Measurements from ENCODE around the gene RMND1. TPM values are rescaled to one million over a fixed set of nuclear protein-coding genes. Genes with fewer than 3 reads are reported as not detected.

The RMND1 gene
- total RNA-seq, 3 donors from 2014 or later (not counting 1 experiment from before 2014, with no cell fraction given) = 10.6 to 14.7 (median 11.3) TPM

GRCh38 chr6:151400473-151400872 is 51.5 kb downstream of the RMND1 start:
- Histone ChIP-seq H3K27me3 (ENCODE audit: control insufficient read depth, insufficient read depth, low read length) (no peaks in the 10 kb centered on the region), H3K27ac (ENCODE audit: low read length) (no peak overlapping the region), H3K9me3 (ENCODE audit: control insufficient read depth, insufficient read depth, low read length) (no peaks in the 10 kb centered on the region), H3K4me3 (ENCODE audit: low read length) (no peak overlapping the region), H3K36me3 (ENCODE audit: control insufficient read depth, insufficient read depth, low read length) (peaks cover 24% of the 10 kb centered on the region), H3K4me1 (ENCODE audit: control insufficient read depth, insufficient read depth, low read length) (peaks cover 20% of the 10 kb centered on the region)
- Mint-ChIP-seq H3K27me3 (ENCODE audit: low read depth in 2 of 2) (no peaks in the 10 kb centered on the region), H3K4me1 (peaks cover 39 to 54% of the 10 kb centered on the region in 2 donors), H3K36me3 (no peaks in the 10 kb centered on the region), H3K9me3 (no peaks in the 10 kb centered on the region), H3K4me3 (peak overlapping the region; percentile 15), H3K27ac (peak overlapping the region; percentile 67 to 80)
- DNase-seq (no peak), ATAC-seq (no peak)
- 47% methylated on average over 5 of the region's 6 CpGs for WGBS (ENCODE audit: insufficient coverage)
- no peak for TF ChIP-seq CTCF (IDR thresholded peaks at IDR 0.05)
- intact Hi-C loops (cut with micrococcal nuclease) = no loop called here

GRCh38 chr6:151399679-151400078 is 52.2 kb downstream of the RMND1 start:
- ATAC-seq (no peak), DNase-seq (no peak)
- Histone ChIP-seq H3K4me3 (ENCODE audit: low read length) (no peak overlapping the region), H3K27ac (ENCODE audit: low read length) (no peak overlapping the region), H3K9me3 (ENCODE audit: control insufficient read depth, insufficient read depth, low read length) (no peaks in the 10 kb centered on the region), H3K4me1 (ENCODE audit: control insufficient read depth, insufficient read depth, low read length) (peaks cover 22% of the 10 kb centered on the region), H3K36me3 (ENCODE audit: control insufficient read depth, insufficient read depth, low read length) (peaks cover 17% of the 10 kb centered on the region), H3K27me3 (ENCODE audit: control insufficient read depth, insufficient read depth, low read length) (no peaks in the 10 kb centered on the region)
- Mint-ChIP-seq H3K4me3 (no peak overlapping the region), H3K27me3 (ENCODE audit: low read depth in 2 of 2) (no peaks in the 10 kb centered on the region), H3K9me3 (no peaks in the 10 kb centered on the region), H3K27ac (peak overlapping the region in 1 of 2 donors; percentile 29), H3K36me3 (no peaks in the 10 kb centered on the region), H3K4me1 (peaks cover 47 to 62% of the 10 kb centered on the region in 2 donors)
- no peak for TF ChIP-seq CTCF (IDR thresholded peaks at IDR 0.05)
- 49% methylated on average over 3 of the region's 3 CpGs for WGBS (ENCODE audit: insufficient coverage)
- intact Hi-C loops (cut with micrococcal nuclease) = no loop called here

GRCh38 chr6:151393410-151393809 is 58.5 kb downstream of the RMND1 start:
- WGBS (ENCODE audit: insufficient coverage) = 78% methylated on average over 4 of the region's 4 CpGs
- no peak for TF ChIP-seq CTCF (IDR thresholded peaks at IDR 0.05)
- Histone ChIP-seq H3K9me3 (ENCODE audit: control insufficient read depth, insufficient read depth, low read length) (no peaks in the 10 kb centered on the region), H3K4me3 (ENCODE audit: low read length) (no peak overlapping the region), H3K4me1 (ENCODE audit: control insufficient read depth, insufficient read depth, low read length) (peaks cover 40% of the 10 kb centered on the region), H3K36me3 (ENCODE audit: control insufficient read depth, insufficient read depth, low read length) (no peaks in the 10 kb centered on the region), H3K27ac (ENCODE audit: low read length) (peak overlapping the region; percentile 95), H3K27me3 (ENCODE audit: control insufficient read depth, insufficient read depth, low read length) (no peaks in the 10 kb centered on the region)
- Mint-ChIP-seq H3K4me3 (peak overlapping the region; percentile 96), H3K9me3 (no peaks in the 10 kb centered on the region), H3K27me3 (ENCODE audit: low read depth in 2 of 2) (no peaks in the 10 kb centered on the region), H3K4me1 (peaks cover 59 to 66% of the 10 kb centered on the region in 2 donors), H3K27ac (peak overlapping the region; percentile 97 to 99), H3K36me3 (no peaks in the 10 kb centered on the region)
- intact Hi-C loops (cut with micrococcal nuclease) = no loop called here
- no peak for DNase-seq
- ATAC-seq = no peak

- Mint-ChIP-seq H3K9me3 (no peaks in the 10 kb centered on the region), H3K27ac (peak overlapping the region; percentile 97 to 99), H3K36me3 (no peaks in the 10 kb centered on the region), H3K4me1 (peaks cover 57 to 67% of the 10 kb centered on the region in 2 donors), H3K4me3 (peak overlapping the region; percentile 96), H3K27me3 (ENCODE audit: low read depth in 2 of 2) (no peaks in the 10 kb centered on the region)
- Histone ChIP-seq H3K27ac (ENCODE audit: low read length) (peak overlapping the region; percentile 95), H3K4me1 (ENCODE audit: control insufficient read depth, insufficient read depth, low read length) (peaks cover 46% of the 10 kb centered on the region), H3K4me3 (ENCODE audit: low read length) (peak overlapping the region; percentile 70), H3K27me3 (ENCODE audit: control insufficient read depth, insufficient read depth, low read length) (no peaks in the 10 kb centered on the region), H3K9me3 (ENCODE audit: control insufficient read depth, insufficient read depth, low read length) (no peaks in the 10 kb centered on the region), H3K36me3 (ENCODE audit: control insufficient read depth, insufficient read depth, low read length) (no peaks in the 10 kb centered on the region)
- ATAC-seq (no peak), DNase-seq (no peak)
- intact Hi-C loops (cut with micrococcal nuclease) = no loop called here
- WGBS (ENCODE audit: insufficient coverage) = 7% methylated on average over 3 of the region's 3 CpGs
- TF ChIP-seq CTCF (IDR thresholded peaks at IDR 0.05) = no peak
Observed at GRCh38 chr6:151392427-151392826, 59.5 kb downstream of the RMND1 start.

Data from natural killer cell (primary cell).